Heart right ventricle (tissue), 16 donors: ENCODE results near the gene KCNK13. TPM values are rescaled to one million over a fixed set of nuclear protein-coding genes. Genes with fewer than 3 reads are reported as not detected.

Experiments used
- ATAC-seq, 8 donors: fragments of 200-7000 bp; cut with Tn5 transposase; one replicate each; pipeline ENCODE4 v1.9.1; 2020; ENCODE audit warnings: mild to moderate bottlenecking in 8 of 8, moderate library complexity in 8 of 8, moderate number of reproducible peaks in 1 of 8
- DNase-seq, 2 donors: peaks; one replicate each; pipeline ENCODE4 v3.0.0-alpha.2; 2020
- H3K27ac ChIP-seq, 10 donors: fragments of 200-600 bp; sonication (generic) in 2 of 10; one replicate each; pipeline versions ENCODE4 v1.5.0 to v1.8.0; 2020 to 2022; ENCODE audit warnings: mild to moderate bottlenecking in 3 of 10
- H3K27me3 ChIP-seq, 7 donors: fragments of 200-600 bp; one replicate each; pipeline ENCODE4 v1.8.0; 2021 to 2022; ENCODE audit warnings: mild to moderate bottlenecking in 2 of 7
- H3K36me3 ChIP-seq, 9 donors: fragments of 200-600 bp; sonication (generic) in 1 of 9; one replicate each; pipeline versions ENCODE4 v1.5.0 to v1.8.0; 2020 to 2022; ENCODE audit warnings: mild to moderate bottlenecking in 2 of 9
- H3K4me1 ChIP-seq, 9 donors: fragments of 200-600 bp; sonication (generic) in 1 of 9; one replicate each; pipeline versions ENCODE4 v1.5.0 to v1.8.0; 2020 to 2022; ENCODE audit warnings: mild to moderate bottlenecking in 4 of 9
- H3K4me3 ChIP-seq, 10 donors: fragments of 200-600 bp; sonication (generic) in 2 of 10; one replicate each; pipeline versions ENCODE4 v1.5.0 to v1.8.0; 2020 to 2022; ENCODE audit warnings: mild to moderate bottlenecking in 7 of 10, moderate library complexity in 2 of 10
- H3K9me3 ChIP-seq, 11 donors: fragments of 200-600 bp in 10 of 11; sonication (generic) in 2 of 11; one replicate each; pipeline versions ENCODE4 v1.5.0 to v1.8.0; 2013 to 2022; ENCODE audit warnings: mild to moderate bottlenecking in 2 of 11, control low read depth in 1 of 11, moderate library complexity in 1 of 11
- CTCF ChIP-seq, 9 donors: fragments of 200-600 bp; sonication (generic) in 2 of 9; IDR thresholded peaks; one replicate each; pipeline versions ENCODE4 v1.5.0 to v1.8.0; 2021 to 2022; ENCODE audit warnings: antibody characterized with exemption in 9 of 9, mild to moderate bottlenecking in 5 of 9, moderate library complexity in 1 of 9
- WGBS, 2 donors: extraction: QIAGEN DNeasy Blood & Tissue Kit; methylation state at CpG; one replicate each; pipeline ENCODE4 v1.1.7; 2013; ENCODE audit warnings: inconsistent platforms in 1 of 2; 5-methylcytosine and 5-hydroxymethylcytosine counted together
- intact Hi-C, 10 donors: fragments of 100-400 bp; cut with DNase I; formaldehyde crosslinking; loops; one replicate each; pipeline versions ENCODE4 v1.11.1 to v1.14.2; 2022
- polyA plus RNA-seq, 2 donors: library from polyadenylated mRNA; stranded (reverse); fragments of 200-250 nt; gene quantifications; one replicate each; pipeline ENCODE4 v1.2.3, GENCODE V29; 2013
- total RNA-seq, 10 donors: library from RNA; stranded (reverse); fragmentation: NEBNext Ultra II Directional in 3 of 10; extraction: Animal tissue kit (Norgen Biotek cat#: 25700) in 3 of 10; gene quantifications; one replicate each; pipeline versions ENCODE4 v1.2.1 to v1.2.4, GENCODE V29; 2021 to 2023
- donor health status: Arrhythmogenic right ventricular cardiomyopathy.
- donor health status: ischemic (EF 13 %, LVEDD 7.1; RV severe dilation, severe dysfunction).
- donor health status: healthy with polysubstance abuse.
- donor health status: DM: no; HTN: yes; CAD: no.
- donor health status: DM: no; HTN: no; CAD: no.
- donor health status: ischemic (EF 25% LVEDD 6.9; RV normal size, moderate dysfunction).
- donor health status: ischemic (EF 25% LVEDD 5.7; RV mildly dilated, moderate dysfunction).
- donor health status: healthy.
- donor health status: DM: yes; HTN: yes; CAD: no.
- donor health status: Ischemic cardiomyopathy.
- donor health status: ischemic (EF 35%, LVEDD 5.7; RV mildly dilated, moderate dysfunction).
- donor health status: nonischemic (EF 11% LVEDD 7.7; RV severe dilation, severe dysfunction).
- donor health status: DM: yes; HTN: yes; CAD: no.
- donor health status: PGD.
- donor health status: ischemic (EF 29% LVEDD 5.4; RV normal size, mild dysfunction).
- donor health status: nonischemic (EF 23%, LVEDD 6.1; RV moderate dilation, normal function).

The KCNK13 gene
- total and polyA plus RNA-seq, 12 donors, result 0.15 to 9.6 (median 1.0) TPM

GRCh38 chr14:90179809-90180779 lies 118.3 kb downstream of the KCNK13 start:
- Histone ChIP-seq H3K27ac (peak overlapping the region in 9 of 10 donors; percentile 18 to 71 (median 40)), H3K36me3 (no peaks in the 10 kb centered on the region), H3K27me3 (no peaks in the 10 kb centered on the region), H3K9me3 (peaks cover 0 to 8% (median 0%) of the 10 kb centered on the region in 11 donors), H3K4me3 (no peak overlapping the region), H3K4me1 (peaks cover 0 to 9% (median 0%) of the 10 kb centered on the region in 9 donors)
- ATAC-seq (peak; percentile 42 to 79 (median 61)), DNase-seq (no peak)
- intact Hi-C loops, result no loop called here
- TF ChIP-seq CTCF (IDR thresholded peaks at IDR 0.05), result no peak
- WGBS, 2 donors, result 46 to 56% methylated on average over 4 of the region's 4 CpGs

- Histone ChIP-seq H3K9me3 (peaks cover 0 to 12% (median 0%) of the 10 kb centered on the region in 11 donors), H3K36me3 (no peaks in the 10 kb centered on the region), H3K27ac (no peak overlapping the region), H3K27me3 (no peaks in the 10 kb centered on the region), H3K4me3 (no peak overlapping the region), H3K4me1 (peaks cover 0 to 6% (median 0%) of the 10 kb centered on the region in 9 donors)
- TF ChIP-seq CTCF (IDR thresholded peaks at IDR 0.05), result no peak
- intact Hi-C loops, result no loop called here
- 94 to 96% methylated on average over 14 of the region's 14 CpGs for WGBS, 2 donors
- DNase-seq, result no peak
- no peak for ATAC-seq
These were observed 122.3 kb downstream of the KCNK13 start for GRCh38 chr14:90184094-90184493.

- intact Hi-C loops, result no loop called here
- ATAC-seq, result no peak
These were observed 122.9 kb downstream of the KCNK13 start for GRCh38 chr14:90184571-90185266.

More at GRCh38 chr14:90184571-90185266, 122.9 kb downstream of the KCNK13 start:
- Histone ChIP-seq H3K27ac (no peak overlapping the region), H3K4me3 (no peak overlapping the region), H3K36me3 (no peaks in the 10 kb centered on the region), H3K27me3 (no peaks in the 10 kb centered on the region), H3K9me3 (peaks cover 0 to 12% (median 0%) of the 10 kb centered on the region in 11 donors), H3K4me1 (peaks cover 0 to 6% (median 0%) of the 10 kb centered on the region in 9 donors)
- DNase-seq, result no peak
- 88 to 91% methylated on average over 23 of the region's 23 CpGs for WGBS, 2 donors
- no peak for TF ChIP-seq CTCF (IDR thresholded peaks at IDR 0.05)
